ENCODE data around the gene PHACTR4. TPM values are rescaled to one million over a fixed set of nuclear protein-coding genes. Genes with fewer than 3 reads are reported as not detected.
"Not testable (repeated sequence)": the region's sequence is repeated elsewhere in the genome, so short reads cannot be mapped to it uniquely, and the experiment has no call there.

Gene PHACTR4
- total RNA-seq, 2 experiments from 2014 or later: 29.4 to 30.8 TPM

GRCh38 chr1:28340221-28340974 is 29.1 kb upstream of the PHACTR4 start:
- H3K4me1 Mint-ChIP-seq (ENCODE audit: low read depth): peaks cover 11% of the 10 kb centered on the region
- DNase-seq: peak; percentile 35
- H3K36me3 Mint-ChIP-seq (ENCODE audit: low read depth): peaks cover 4% of the 10 kb centered on the region
- CTCF ChIA-PET: interaction anchor here (0.5 to 3.3 kb wide), 4 partner anchors 11 to 109 kb away, joined by 3 to 24 read pairs (median 8); no protein-coding TSS in a partner anchor
- ATAC-seq: peak; percentile 72
- POLR2A ChIA-PET: interaction anchor here (0.9 to 4.7 kb wide), 3 partner anchors 11 to 308 kb away, joined by 3 to 34 read pairs (median 4); partner anchors contain the start of genes MED18 and RNU11
- H3K4me3 Mint-ChIP-seq: no peak overlapping the region
- H3K27ac Mint-ChIP-seq: peak overlapping the region; percentile 1
- H3K9me3 Mint-ChIP-seq (ENCODE audit: insufficient read depth): no peaks in the 10 kb centered on the region
- H3K27me3 Mint-ChIP-seq (ENCODE audit: low read depth): no peaks in the 10 kb centered on the region

GRCh38 chr1:28341591-28341990 is 27.9 kb upstream of the PHACTR4 start:
- DNase-seq (no peak), ATAC-seq (no peak)
- H3K4me1 Mint-ChIP-seq (ENCODE audit: low read depth): peaks cover 20% of the 10 kb centered on the region
- no peak overlapping the region for H3K27ac Mint-ChIP-seq
- no peak overlapping the region for H3K4me3 Mint-ChIP-seq
- H3K9me3 Mint-ChIP-seq (ENCODE audit: insufficient read depth): no peaks in the 10 kb centered on the region
- CTCF ChIA-PET: interaction anchor here (1.5 to 3.3 kb wide), 3 partner anchors 13 to 93 kb away, joined by 6 to 24 read pairs (median 13); partner anchors contain the start of gene MED18
- H3K36me3 Mint-ChIP-seq (ENCODE audit: low read depth): no peaks in the 10 kb centered on the region
- H3K27me3 Mint-ChIP-seq (ENCODE audit: low read depth): no peaks in the 10 kb centered on the region
- POLR2A ChIA-PET: interaction anchor here (0.9 to 4.7 kb wide), 2 partner anchors 13 to 93 kb away, joined by 4 to 34 read pairs; partner anchors contain the start of gene MED18

GRCh38 chr1:28343405-28343804 is 26.1 kb upstream of the PHACTR4 start:
- ChIA-PET CTCF (interaction anchor here (1.6 kb wide), 1 partner anchor 11 kb away, joined by 5 read pairs; no protein-coding TSS in a partner anchor), POLR2A (interaction anchor here (4.7 kb wide), 1 partner anchor 14 kb away, joined by 34 read pairs; the partner anchor contains the start of gene MED18)
- Mint-ChIP-seq H3K27me3 (ENCODE audit: low read depth) (no peaks in the 10 kb centered on the region), H3K4me1 (ENCODE audit: low read depth) (peaks cover 20% of the 10 kb centered on the region), H3K9me3 (ENCODE audit: insufficient read depth) (no peaks in the 10 kb centered on the region), H3K27ac (no peak overlapping the region), H3K4me3 (no peak overlapping the region), H3K36me3 (ENCODE audit: low read depth) (no peaks in the 10 kb centered on the region)
- DNase-seq (no peak), ATAC-seq (no peak)

- ChIA-PET POLR2A (interaction anchor here (0.7 kb wide), 1 partner anchor 226 kb away, joined by 5 read pairs; no protein-coding TSS in a partner anchor), CTCF (interaction anchor here (0.6 to 3.6 kb wide), 5 partner anchors 10 to 524 kb away, joined by 3 to 22 read pairs (median 4); no protein-coding TSS in a partner anchor)
- H3K27me3 Mint-ChIP-seq (ENCODE audit: low read depth); ATAC-seq; H3K4me3 Mint-ChIP-seq; H3K9me3 Mint-ChIP-seq (ENCODE audit: insufficient read depth); H3K27ac Mint-ChIP-seq; H3K4me1 Mint-ChIP-seq (ENCODE audit: low read depth); H3K36me3 Mint-ChIP-seq (ENCODE audit: low read depth); DNase-seq: not testable (repeated sequence)
These were observed 16.2 kb upstream of the PHACTR4 start for GRCh38 chr1:28353248-28353810.

GRCh38 chr1:28354121-28354520 is 15.4 kb upstream of the PHACTR4 start:
- no peak for ATAC-seq
- Mint-ChIP-seq H3K4me1 (ENCODE audit: low read depth) (peaks cover 6% of the 10 kb centered on the region), H3K36me3 (ENCODE audit: low read depth) (no peaks in the 10 kb centered on the region), H3K4me3 (no peak overlapping the region), H3K27ac (no peak overlapping the region), H3K9me3 (ENCODE audit: insufficient read depth) (no peaks in the 10 kb centered on the region), H3K27me3 (ENCODE audit: low read depth) (no peaks in the 10 kb centered on the region)
- DNase-seq: no peak
- POLR2A ChIA-PET: interaction anchor here (0.9 kb wide), 1 partner anchor 382 kb away, joined by 3 read pairs; the partner anchor contains the start of gene YTHDF2
- CTCF ChIA-PET: interaction anchor here (0.6 to 3.6 kb wide), 9 partner anchors 9 to 523 kb away, joined by 3 to 22 read pairs (median 4); no protein-coding TSS in a partner anchor

GRCh38 chr1:28358716-28359115 is 10.8 kb upstream of the PHACTR4 start:
- ATAC-seq: no peak
- ChIA-PET POLR2A (interaction anchor here (1.4 to 1.7 kb wide), 2 partner anchors 30 to 223 kb away, joined by 5 to 6 read pairs; partner anchors contain the start of gene MED18), CTCF (interaction anchor here (1.0 to 3.4 kb wide), 13 partner anchors 10 to 517 kb away, joined by 3 to 49 read pairs (median 11); partner anchors contain the start of genes MED18, PHACTR4 and TRNAU1AP)
- Mint-ChIP-seq H3K4me1 (ENCODE audit: low read depth) (peaks cover 10% of the 10 kb centered on the region), H3K27ac (no peak overlapping the region), H3K36me3 (ENCODE audit: low read depth) (no peaks in the 10 kb centered on the region), H3K27me3 (ENCODE audit: low read depth) (peaks cover 3% of the 10 kb centered on the region), H3K9me3 (ENCODE audit: insufficient read depth) (no peaks in the 10 kb centered on the region), H3K4me3 (no peak overlapping the region)
- DNase-seq: no peak

GRCh38 chr1:28359592-28360239 is 9.8 kb upstream of the PHACTR4 start:
- CTCF ChIA-PET: interaction anchor here (0.6 to 3.4 kb wide), 50 partner anchors 8 to 525 kb away, joined by 3 to 49 read pairs (median 4); partner anchors contain the start of genes MED18, PHACTR4 and TRNAU1AP
- Mint-ChIP-seq H3K27me3 (ENCODE audit: low read depth) (peaks cover 3% of the 10 kb centered on the region), H3K9me3 (ENCODE audit: insufficient read depth) (no peaks in the 10 kb centered on the region), H3K36me3 (ENCODE audit: low read depth) (no peaks in the 10 kb centered on the region), H3K27ac (no peak overlapping the region), H3K4me1 (ENCODE audit: low read depth) (peaks cover 10% of the 10 kb centered on the region), H3K4me3 (no peak overlapping the region)
- ATAC-seq (peak; percentile 68), DNase-seq (peak; percentile 87)
- POLR2A ChIA-PET: interaction anchor here (0.5 to 1.7 kb wide), 5 partner anchors 31 to 559 kb away, joined by 3 to 6 read pairs (median 4); partner anchors contain the start of genes MED18 and RNU11

GRCh38 chr1:28364888-28365287 is 4.7 kb upstream of the PHACTR4 start:
- no peak overlapping the region for H3K4me3 Mint-ChIP-seq
- no peak for ATAC-seq
- CTCF ChIA-PET: interaction anchor here (0.8 to 3.2 kb wide), 3 partner anchors 9 to 116 kb away, joined by 3 to 19 read pairs (median 4); no protein-coding TSS in a partner anchor
- POLR2A ChIA-PET: interaction anchor here (1.2 kb wide), 1 partner anchor 141 kb away, joined by 3 read pairs; the partner anchor contains the start of gene RCC1
- H3K27ac Mint-ChIP-seq: no peak overlapping the region
- H3K9me3 Mint-ChIP-seq (ENCODE audit: insufficient read depth): no peaks in the 10 kb centered on the region
- DNase-seq: no peak
- H3K27me3 Mint-ChIP-seq (ENCODE audit: low read depth): peaks cover 5% of the 10 kb centered on the region
- peaks cover 16% of the 10 kb centered on the region for H3K4me1 Mint-ChIP-seq (ENCODE audit: low read depth)
- H3K36me3 Mint-ChIP-seq (ENCODE audit: low read depth): no peaks in the 10 kb centered on the region

GRCh38 chr1:28365864-28366263 is 3.7 kb upstream of the PHACTR4 start:
- Mint-ChIP-seq H3K27ac (peak overlapping the region; percentile 42), H3K9me3 (ENCODE audit: insufficient read depth) (no peaks in the 10 kb centered on the region), H3K4me1 (ENCODE audit: low read depth) (peaks cover 26% of the 10 kb centered on the region), H3K36me3 (ENCODE audit: low read depth) (peaks cover 4% of the 10 kb centered on the region), H3K27me3 (ENCODE audit: low read depth) (peaks cover 5% of the 10 kb centered on the region), H3K4me3 (no peak overlapping the region)
- ChIA-PET POLR2A (interaction anchor here (0.6 kb wide), 1 partner anchor 140 kb away, joined by 3 read pairs; the partner anchor contains the start of gene RCC1), CTCF (interaction anchor here (0.7 to 3.2 kb wide), 3 partner anchors 10 to 117 kb away, joined by 4 to 19 read pairs (median 4); no protein-coding TSS in a partner anchor)
- no peak for DNase-seq
- ATAC-seq: no peak

- not testable (repeated sequence) for H3K36me3 Mint-ChIP-seq (ENCODE audit: low read depth); H3K9me3 Mint-ChIP-seq (ENCODE audit: insufficient read depth); DNase-seq; ATAC-seq; H3K27me3 Mint-ChIP-seq (ENCODE audit: low read depth)
- H3K4me3 Mint-ChIP-seq: peak overlapping the region; percentile 96
- peak overlapping the region; percentile 95 for H3K27ac Mint-ChIP-seq
- ChIA-PET POLR2A (interaction anchor here (1.0 to 2.3 kb wide), 2 partner anchors 40 to 119 kb away, joined by 3 to 10 read pairs; partner anchors contain the start of gene MED18), CTCF (interaction anchor here (1.3 to 4.8 kb wide), 3 partner anchors 9 to 159 kb away, joined by 3 to 38 read pairs (median 30); no protein-coding TSS in a partner anchor)
- H3K4me1 Mint-ChIP-seq (ENCODE audit: low read depth): peaks cover 31% of the 10 kb centered on the region
These were observed 932 bp upstream of the PHACTR4 start for GRCh38 chr1:28368608-28369007.
